VCaP (cell line): ENCODE data around the gene SDHD.

Experiments
- H3K27ac ChIP-seq: fragments of 450-650 bp; 2 replicates; pipeline ENCODE4 v1.5.1; 2017
- CTCF ChIP-seq: fragments of 450-650 bp; conservative IDR thresholded peaks from 2 replicates; pipeline ENCODE4 v1.5.1; 2017; ENCODE audit warnings: mild to moderate bottlenecking, moderate library complexity

The SDHD gene

GRCh38 chr11:112128483-112129121 is 41.9 kb downstream of the SDHD start:
- TF ChIP-seq CTCF = no peak
- no peak overlapping the region for H3K27ac ChIP-seq

GRCh38 chr11:112129656-112130055 is 43.0 kb downstream of the SDHD start:
- TF ChIP-seq CTCF = no peak
- no peak overlapping the region for H3K27ac ChIP-seq

GRCh38 chr11:112132737-112133136 is 46.1 kb downstream of the SDHD start:
- no peak for TF ChIP-seq CTCF
- H3K27ac ChIP-seq = no peak overlapping the region

- H3K27ac ChIP-seq = no peak overlapping the region
- TF ChIP-seq CTCF = no peak
Observed at GRCh38 chr11:112134473-112134872, 47.8 kb downstream of the SDHD start.

GRCh38 chr11:112143597-112143996 is 56.9 kb downstream of the SDHD start:
- TF ChIP-seq CTCF = no peak
- no peak overlapping the region for H3K27ac ChIP-seq
